Hepatocyte (in vitro differentiated cells): ENCODE data around the gene DDX41.

Experiments used
- EZH2 ChIP-seq: fragments of 200-600 bp; sonication (generic); IDR thresholded peaks from 2 replicates; pipeline ENCODE4 v1.6.1; 2016; ENCODE audit warnings: antibody characterized with exemption, mild to moderate bottlenecking, borderline replicate concordance
- EZH2phosphoT487 ChIP-seq: fragments of 200-600 bp; sonication (generic); IDR thresholded peaks from one replicate; pipeline ENCODE4 v1.6.1; 2018; ENCODE audit warnings: antibody characterized with exemption, mild to moderate bottlenecking, low read depth, moderate library complexity; ENCODE audit not compliant: unreplicated experiment, severe bottlenecking
- TF ChIP-seq, protein P1 (sequence below): fragments of 200-600 bp; sonication (generic); IDR thresholded peaks from 2 replicates; pipeline ENCODE4 v1.5.1; 2016; ENCODE audit warnings: antibody characterized with exemption, mild to moderate bottlenecking; ENCODE audit not compliant: poor library complexity

DNA sequence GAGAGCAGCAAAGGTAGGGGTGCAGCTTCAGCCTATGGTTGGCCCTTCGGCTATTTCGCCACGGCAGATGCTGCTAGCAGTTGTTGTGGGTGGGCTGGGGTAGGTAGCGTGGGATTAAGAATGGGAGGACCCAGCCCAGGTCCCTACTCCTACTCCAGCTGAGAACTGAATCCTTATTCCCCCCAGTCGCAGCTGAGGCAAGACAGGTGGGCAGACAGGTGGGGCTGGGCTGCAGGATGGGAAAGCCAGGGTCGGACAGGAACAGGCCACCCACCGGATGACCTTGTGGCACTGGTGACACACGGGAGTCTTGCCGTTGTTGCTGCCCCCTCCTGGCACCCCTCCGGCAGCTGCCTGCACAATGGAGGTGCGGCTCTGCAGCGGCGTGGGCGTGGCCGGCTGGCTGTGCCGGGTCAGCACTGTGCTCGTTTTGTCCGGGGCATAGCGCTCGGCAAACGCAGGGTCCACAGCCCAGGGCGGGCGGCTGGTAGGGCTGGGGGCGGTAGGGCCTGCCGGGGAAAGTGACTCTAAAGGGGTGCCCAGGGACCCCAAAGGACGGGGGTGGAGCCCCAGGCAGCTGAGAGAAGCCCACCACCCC, 27.5 kb downstream of the DDX41 start:
- TF ChIP-seq, protein P1, sequence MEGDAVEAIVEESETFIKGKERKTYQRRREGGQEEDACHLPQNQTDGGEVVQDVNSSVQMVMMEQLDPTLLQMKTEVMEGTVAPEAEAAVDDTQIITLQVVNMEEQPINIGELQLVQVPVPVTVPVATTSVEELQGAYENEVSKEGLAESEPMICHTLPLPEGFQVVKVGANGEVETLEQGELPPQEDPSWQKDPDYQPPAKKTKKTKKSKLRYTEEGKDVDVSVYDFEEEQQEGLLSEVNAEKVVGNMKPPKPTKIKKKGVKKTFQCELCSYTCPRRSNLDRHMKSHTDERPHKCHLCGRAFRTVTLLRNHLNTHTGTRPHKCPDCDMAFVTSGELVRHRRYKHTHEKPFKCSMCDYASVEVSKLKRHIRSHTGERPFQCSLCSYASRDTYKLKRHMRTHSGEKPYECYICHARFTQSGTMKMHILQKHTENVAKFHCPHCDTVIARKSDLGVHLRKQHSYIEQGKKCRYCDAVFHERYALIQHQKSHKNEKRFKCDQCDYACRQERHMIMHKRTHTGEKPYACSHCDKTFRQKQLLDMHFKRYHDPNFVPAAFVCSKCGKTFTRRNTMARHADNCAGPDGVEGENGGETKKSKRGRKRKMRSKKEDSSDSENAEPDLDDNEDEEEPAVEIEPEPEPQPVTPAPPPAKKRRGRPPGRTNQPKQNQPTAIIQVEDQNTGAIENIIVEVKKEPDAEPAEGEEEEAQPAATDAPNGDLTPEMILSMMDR: peak; percentile 10
- TF ChIP-seq EZH2 (no peak), EZH2phosphoT487 (no peak)
